Calu3 (cell line): Measurements from ENCODE around the gene SNAP25. TPM values are rescaled to one million over a fixed set of nuclear protein-coding genes. Genes with fewer than 3 reads are reported as not detected.

Experiments used
- BruUV-seq: library from RNA; stranded (reverse); fragments of 400-500 nt; replicated peaks from 2 replicates; lab custom pipeline; 2021; lab: Mats Ljungman, UMichigan
- CTCF ChIA-PET: fragments of 300-600 bp; sonication (Branson Sonifier 250); formaldehyde crosslinking; loops from one replicate; lab custom pipeline; 2022; ENCODE audit warnings: antibody characterized with exemption; lab: Charles Lee
- DNase-seq: peaks from one replicate; pipeline ENCODE4 v3.0.0; 2022
- H3K27ac Mint-ChIP-seq: one replicate; pipeline ENCODE4 v1.8.0; 2022; ENCODE audit warnings: mixed read lengths; ENCODE audit not compliant: unreplicated experiment
- H3K27me3 Mint-ChIP-seq: one replicate; pipeline ENCODE4 v1.8.0; 2022; ENCODE audit warnings: mixed read lengths; ENCODE audit not compliant: unreplicated experiment
- H3K36me3 Mint-ChIP-seq: one replicate; pipeline ENCODE4 v1.8.0; 2022; ENCODE audit warnings: mild to moderate bottlenecking, moderate library complexity, mixed read lengths; ENCODE audit not compliant: insufficient read depth, unreplicated experiment
- H3K4me1 Mint-ChIP-seq: one replicate; pipeline ENCODE4 v1.8.0; 2022; ENCODE audit warnings: mild to moderate bottlenecking, low read depth, mixed read lengths; ENCODE audit not compliant: unreplicated experiment
- H3K4me3 Mint-ChIP-seq: one replicate; pipeline ENCODE4 v1.8.0; 2022; ENCODE audit warnings: mild to moderate bottlenecking, low read depth, moderate library complexity, mixed read lengths; ENCODE audit not compliant: unreplicated experiment
- H3K9me3 Mint-ChIP-seq: one replicate; pipeline ENCODE4 v1.8.0; 2022; ENCODE audit warnings: low read depth, mixed read lengths; ENCODE audit not compliant: unreplicated experiment
- intact Hi-C: fragments of 100-400 bp; cut with micrococcal nuclease; formaldehyde crosslinking; loops from one replicate; pipeline ENCODE4 v1.10.0; 2022; ENCODE audit not compliant: unreplicated experiment
- total RNA-seq: library from RNA; stranded (reverse); gene quantifications from 2 replicates; pipeline ENCODE4 v1.2.3, GENCODE V29; 2022
- TF ChIP-seq, protein P1 (sequence below): fragments of 200-600 bp; IDR thresholded peaks from one replicate; pipeline ENCODE4 v1.8.0; 2022; ENCODE audit warnings: antibody characterized with exemption; ENCODE audit not compliant: unreplicated experiment

SNAP25 gene
- total RNA-seq, 1 experiment from 2014 or later: 0.73 TPM

DNA sequence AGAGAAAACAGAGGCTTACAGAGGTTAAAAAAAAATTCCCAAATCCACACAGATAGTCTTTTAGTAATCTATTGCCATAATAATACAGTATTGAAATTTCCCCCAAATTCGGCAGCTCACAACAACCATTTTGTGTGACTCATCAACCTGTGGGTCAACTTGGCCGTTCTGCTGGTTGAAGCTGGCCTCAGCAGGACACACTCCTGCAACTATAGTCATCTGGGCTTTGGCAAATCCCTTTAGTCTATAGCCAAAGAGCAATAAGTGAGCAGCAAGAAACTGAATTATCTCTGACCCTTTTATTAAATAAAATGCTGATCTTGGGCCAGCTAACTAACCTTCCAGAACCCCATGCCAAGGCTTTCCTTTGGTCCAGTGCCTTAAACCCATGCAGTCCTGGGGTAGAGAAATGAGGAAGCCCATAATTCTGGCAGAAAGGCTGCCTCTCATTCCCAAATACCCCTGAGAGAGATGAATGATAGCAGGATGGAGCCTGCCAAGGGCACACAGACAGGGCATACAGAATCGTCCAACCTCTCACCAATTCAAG, 17.2 kb upstream of the SNAP25 start:
- Mint-ChIP-seq H3K27ac (no peak overlapping the region), H3K36me3 (no peaks in the 10 kb centered on the region), H3K4me3 (no peak overlapping the region), H3K4me1 (no peaks in the 10 kb centered on the region), H3K27me3 (no peaks in the 10 kb centered on the region), H3K9me3 (no peaks in the 10 kb centered on the region)
- TF ChIP-seq, protein P1, sequence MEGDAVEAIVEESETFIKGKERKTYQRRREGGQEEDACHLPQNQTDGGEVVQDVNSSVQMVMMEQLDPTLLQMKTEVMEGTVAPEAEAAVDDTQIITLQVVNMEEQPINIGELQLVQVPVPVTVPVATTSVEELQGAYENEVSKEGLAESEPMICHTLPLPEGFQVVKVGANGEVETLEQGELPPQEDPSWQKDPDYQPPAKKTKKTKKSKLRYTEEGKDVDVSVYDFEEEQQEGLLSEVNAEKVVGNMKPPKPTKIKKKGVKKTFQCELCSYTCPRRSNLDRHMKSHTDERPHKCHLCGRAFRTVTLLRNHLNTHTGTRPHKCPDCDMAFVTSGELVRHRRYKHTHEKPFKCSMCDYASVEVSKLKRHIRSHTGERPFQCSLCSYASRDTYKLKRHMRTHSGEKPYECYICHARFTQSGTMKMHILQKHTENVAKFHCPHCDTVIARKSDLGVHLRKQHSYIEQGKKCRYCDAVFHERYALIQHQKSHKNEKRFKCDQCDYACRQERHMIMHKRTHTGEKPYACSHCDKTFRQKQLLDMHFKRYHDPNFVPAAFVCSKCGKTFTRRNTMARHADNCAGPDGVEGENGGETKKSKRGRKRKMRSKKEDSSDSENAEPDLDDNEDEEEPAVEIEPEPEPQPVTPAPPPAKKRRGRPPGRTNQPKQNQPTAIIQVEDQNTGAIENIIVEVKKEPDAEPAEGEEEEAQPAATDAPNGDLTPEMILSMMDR: no peak
- DNase-seq: no peak
- intact Hi-C loops: no loop called here
- CTCF ChIA-PET: no interaction called here
- no TSS peak for BruUV-seq

- CTCF ChIA-PET: no interaction called here
- Mint-ChIP-seq H3K36me3 (no peaks in the 10 kb centered on the region), H3K4me1 (no peaks in the 10 kb centered on the region), H3K4me3 (no peak overlapping the region), H3K9me3 (no peaks in the 10 kb centered on the region), H3K27ac (no peak overlapping the region), H3K27me3 (no peaks in the 10 kb centered on the region)
- DNase-seq: no peak
- intact Hi-C loops: no loop called here
- no TSS peak for BruUV-seq
- TF ChIP-seq, protein P1: no peak
These were observed 9.5 kb upstream of the SNAP25 start for GRCh38 chr20:10209091-10209490.

DNA sequence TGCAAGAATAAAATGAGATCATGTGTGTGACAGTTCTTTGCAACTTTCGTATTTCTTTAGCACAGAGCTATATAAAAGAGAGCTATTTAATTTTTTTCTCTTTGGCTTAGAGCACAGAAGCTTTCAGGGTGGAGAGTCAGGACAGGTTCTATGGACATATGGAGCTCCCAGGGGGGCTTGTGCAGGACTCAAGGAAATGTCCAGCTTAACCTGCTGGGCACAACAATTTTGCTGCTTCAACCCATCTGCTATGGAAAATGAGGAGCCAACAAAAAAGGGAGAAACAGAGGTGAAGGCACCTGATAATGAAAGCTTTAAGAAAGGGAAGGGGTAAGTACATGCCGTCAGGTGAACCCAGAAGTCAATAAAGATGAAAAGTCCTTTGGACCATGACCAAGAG, 5.1 kb upstream of the SNAP25 start:
- Mint-ChIP-seq H3K4me1 (peaks cover under 1% of the 10 kb centered on the region), H3K4me3 (no peak overlapping the region), H3K36me3 (peaks cover 7% of the 10 kb centered on the region), H3K9me3 (no peaks in the 10 kb centered on the region), H3K27me3 (peaks cover 15% of the 10 kb centered on the region), H3K27ac (no peak overlapping the region)
- TF ChIP-seq, protein P1: no peak
- no peak for DNase-seq
- CTCF ChIA-PET: interaction anchor here (0.5 kb wide), 1 partner anchor 462 kb away, joined by 3 read pairs; no protein-coding TSS in a partner anchor
- intact Hi-C loops: loop anchor here (10.0 kb wide), 1 partner anchor 201 kb away; no protein-coding TSS in a partner anchor
- no TSS peak for BruUV-seq

DNA sequence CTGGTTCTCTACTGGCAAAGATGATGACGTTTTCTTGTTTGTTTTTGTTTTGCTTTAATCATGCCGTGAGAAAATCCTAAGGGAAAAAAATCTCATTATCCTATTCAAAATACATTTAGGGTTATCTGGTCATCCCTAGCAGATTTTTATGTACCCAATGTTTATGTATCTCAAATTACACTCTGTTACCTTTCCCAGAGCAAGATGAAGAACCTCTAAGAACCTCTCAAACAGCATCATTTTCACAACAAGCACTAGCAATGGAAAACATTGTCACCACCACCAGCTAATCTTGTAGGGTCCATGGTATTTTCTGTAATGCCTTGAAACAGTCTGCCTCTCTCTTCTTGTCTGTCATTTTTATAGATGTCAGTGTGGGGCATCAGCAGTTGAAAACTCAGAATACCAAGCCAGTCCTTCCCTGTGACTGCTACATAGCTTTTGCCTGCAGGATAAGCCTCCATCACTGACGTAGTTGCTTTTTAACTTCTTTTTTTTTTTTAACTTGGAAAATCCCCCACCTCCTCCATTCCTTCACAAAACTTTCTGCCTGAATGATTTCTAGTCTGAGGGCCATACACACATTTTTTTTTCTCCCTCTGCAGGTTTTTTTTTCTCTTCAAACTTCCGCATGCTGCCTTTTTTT, 2.4 kb upstream of the SNAP25 start:
- no peak for DNase-seq
- CTCF ChIA-PET: no interaction called here
- Mint-ChIP-seq H3K27ac (no peak overlapping the region), H3K27me3 (peaks cover 27% of the 10 kb centered on the region), H3K4me1 (peaks cover 8% of the 10 kb centered on the region), H3K4me3 (no peak overlapping the region), H3K36me3 (peaks cover 11% of the 10 kb centered on the region), H3K9me3 (no peaks in the 10 kb centered on the region)
- TF ChIP-seq, protein P1: no peak
- BruUV-seq: no TSS peak
- intact Hi-C loops: loop anchor here (10.0 kb wide), 1 partner anchor 199 kb away; no protein-coding TSS in a partner anchor
